ENCODE measurements around the gene KRT85.

The KRT85 gene

DNA sequence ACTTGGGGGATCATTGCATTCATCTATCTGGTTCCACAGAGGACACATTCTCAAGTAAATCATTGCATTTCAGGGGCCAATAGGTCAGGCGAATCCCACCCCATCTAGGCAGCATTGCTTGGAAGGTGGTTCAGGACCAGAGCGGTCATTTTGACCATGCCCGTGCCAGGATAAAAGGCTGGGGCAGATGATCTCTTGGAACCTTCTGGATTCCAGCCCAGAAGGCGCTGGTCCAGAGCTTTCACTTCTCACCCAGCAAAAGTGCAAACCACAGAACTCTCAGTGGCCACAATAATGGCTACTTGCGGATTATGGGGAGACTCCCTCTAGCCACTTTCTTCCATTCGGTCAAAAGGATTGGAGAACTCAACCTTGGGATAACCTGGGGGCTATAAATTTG lies 595 bp upstream of the KRT85 start:
- DNase-seq (ENCODE audit: low read depth, low spot score), result no peak

DNA sequence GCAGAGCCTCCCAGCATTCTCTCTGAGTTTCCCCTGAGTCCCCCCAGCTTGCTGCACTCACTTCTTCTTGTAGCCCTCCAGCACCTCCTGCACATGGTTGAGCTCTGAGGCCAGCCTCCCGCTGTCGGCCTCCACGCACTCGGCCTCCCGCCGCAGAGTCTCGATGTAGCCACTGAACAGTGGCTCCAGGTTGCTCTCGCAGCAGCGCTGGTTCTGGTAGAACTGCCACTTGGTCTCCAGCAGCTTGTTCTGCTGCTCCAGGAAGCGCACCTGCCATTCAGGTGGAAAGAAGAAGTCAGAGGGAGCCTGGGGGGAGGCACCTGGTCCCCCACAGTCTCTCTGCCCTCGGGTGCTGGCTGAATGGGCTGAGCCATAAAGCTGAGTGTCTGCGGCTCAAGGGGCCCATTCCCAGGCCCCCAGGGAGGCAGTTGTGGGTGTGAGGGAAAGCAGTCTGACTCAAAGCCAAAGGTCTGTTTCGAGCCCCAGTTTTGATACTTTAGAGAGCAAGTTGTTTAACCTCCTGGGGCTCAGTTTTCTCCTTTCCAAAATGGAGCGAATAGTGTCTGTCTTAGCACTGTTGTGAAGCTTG lies 2.3 kb downstream of the KRT85 start:
- no peak for DNase-seq (ENCODE audit: low read depth, low spot score)

DNA sequence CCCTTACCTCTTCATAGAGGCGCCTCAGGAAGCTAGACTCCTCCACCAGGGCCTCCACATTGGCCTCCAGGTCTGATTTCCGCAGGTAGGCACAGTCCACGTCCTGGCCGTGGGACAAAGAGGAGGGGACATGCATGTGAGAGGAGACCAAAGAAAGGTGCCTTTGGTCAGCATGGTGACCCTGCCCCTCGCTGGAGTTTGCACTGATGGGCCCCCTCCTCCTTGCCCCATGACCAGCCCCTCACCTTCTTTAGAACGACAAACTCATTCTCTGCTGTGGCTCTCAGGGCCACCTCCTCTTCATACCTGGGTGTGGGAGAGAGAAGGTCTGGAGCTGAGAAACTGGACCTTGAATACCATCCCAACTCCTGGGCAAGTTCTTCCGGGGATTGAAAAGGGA lies 3.2 kb downstream of the KRT85 start:
- no peak for DNase-seq (ENCODE audit: low read depth, low spot score)

DNA sequence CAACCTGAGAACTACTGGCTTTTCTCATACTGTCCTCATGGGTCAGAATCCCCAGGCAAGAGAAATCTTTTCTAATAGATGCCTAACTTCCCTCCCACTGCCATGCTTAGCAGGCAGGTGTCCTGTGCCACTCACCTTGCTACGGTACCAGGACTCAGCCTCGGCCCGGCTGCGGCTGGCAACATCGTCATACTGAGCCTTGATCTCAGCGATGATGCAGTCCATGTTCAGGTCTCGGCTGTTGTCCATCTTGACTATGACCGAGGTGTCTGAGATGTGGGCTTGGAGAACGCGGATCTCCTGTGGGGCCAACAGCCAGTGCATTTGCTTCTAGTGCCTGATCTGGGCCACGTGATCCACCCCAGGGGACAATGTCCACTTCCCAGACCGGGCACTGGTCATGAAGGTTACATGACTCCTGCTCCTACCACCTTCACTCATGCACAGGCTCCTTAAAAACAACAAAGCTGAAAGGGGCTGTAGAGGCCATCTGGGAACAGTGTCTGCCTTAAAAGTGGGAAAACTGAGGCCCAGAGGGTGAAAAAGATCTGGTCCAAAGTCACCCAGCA lies 4.1 kb downstream of the KRT85 start:
- no peak for DNase-seq (ENCODE audit: low read depth, low spot score)

DNA sequence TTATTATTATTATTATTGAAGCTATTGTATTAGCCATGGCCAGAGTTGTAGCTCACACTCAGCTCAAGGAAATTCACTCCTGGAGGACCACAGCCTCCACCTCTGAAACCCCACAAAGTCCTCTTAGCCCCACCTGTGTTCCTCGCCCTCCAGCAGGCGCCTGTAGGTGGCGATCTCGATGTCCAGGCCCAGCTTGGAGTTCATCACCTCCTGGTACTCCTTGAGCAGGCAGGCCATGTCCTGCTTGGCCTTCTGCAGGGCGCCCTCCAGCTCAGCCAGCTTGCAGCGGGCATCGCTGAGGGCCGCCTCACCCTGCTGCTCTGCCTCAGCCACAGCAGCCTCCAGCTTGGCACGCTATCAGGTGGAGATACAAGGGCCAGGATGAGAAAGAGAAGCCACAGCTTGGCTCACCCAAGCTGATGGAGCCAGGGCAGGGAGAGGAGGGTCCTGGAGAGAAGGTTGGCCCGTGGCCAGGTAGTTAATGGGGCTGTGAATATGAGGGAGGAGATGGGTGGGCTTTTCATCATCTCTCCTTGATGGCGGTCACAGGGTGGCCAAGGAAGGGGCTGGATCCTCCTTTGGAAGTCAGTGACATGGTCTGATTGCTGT lies 5.1 kb downstream of the KRT85 start:
- peak; percentile 15 for DNase-seq (ENCODE audit: low read depth, low spot score)

DNA sequence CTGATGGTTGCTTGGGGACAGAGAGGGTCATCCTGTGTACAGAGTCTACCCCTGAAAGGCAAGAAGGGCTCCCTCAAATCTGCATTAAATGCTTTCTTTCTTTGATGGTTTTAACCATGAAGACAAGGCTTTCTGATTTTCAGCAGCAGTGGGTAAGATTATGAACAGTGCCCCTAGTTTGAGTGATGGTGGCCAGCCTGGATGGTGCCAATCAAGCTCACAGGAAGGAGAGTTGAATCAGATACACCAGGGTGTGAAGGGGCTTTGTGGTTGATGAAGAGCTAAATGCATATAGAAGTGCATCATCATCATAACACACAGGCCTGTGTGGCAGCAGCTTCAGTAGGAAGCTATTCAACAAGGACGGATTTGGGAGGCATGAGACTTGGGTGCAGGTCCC lies 5.7 kb downstream of the KRT85 start:
- no peak for DNase-seq (ENCODE audit: low read depth, low spot score)

DNA sequence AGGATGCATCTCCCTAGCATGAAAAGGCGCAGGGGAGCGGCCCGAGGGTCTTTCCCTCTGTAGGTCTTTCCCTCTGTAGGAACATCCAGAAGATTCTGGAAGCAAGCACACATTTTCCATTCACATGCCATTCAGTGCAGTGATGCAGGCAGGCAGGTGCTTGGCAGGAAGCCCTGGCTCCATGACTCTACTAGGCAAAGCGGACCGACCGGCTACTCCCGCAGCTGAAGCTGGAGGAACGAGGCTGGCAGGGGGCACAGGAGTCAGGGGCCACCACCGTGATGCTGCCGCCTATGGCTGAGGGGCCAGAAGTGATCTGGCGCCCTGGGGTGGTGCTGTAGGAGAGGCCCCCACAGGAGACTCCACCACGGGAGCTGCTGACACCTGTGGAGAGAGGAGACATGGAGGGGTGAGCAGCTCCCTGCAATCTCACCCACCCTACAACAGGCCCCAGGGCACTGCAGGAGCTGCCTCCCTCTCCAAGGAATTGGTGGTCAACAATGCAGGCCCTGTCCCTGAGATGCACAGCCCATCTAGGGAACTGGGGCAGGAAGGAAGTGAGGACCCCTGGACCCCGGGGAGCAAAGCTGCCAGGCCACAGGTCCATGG lies 6.5 kb downstream of the KRT85 start:
- no peak for DNase-seq (ENCODE audit: low read depth, low spot score)

DNA sequence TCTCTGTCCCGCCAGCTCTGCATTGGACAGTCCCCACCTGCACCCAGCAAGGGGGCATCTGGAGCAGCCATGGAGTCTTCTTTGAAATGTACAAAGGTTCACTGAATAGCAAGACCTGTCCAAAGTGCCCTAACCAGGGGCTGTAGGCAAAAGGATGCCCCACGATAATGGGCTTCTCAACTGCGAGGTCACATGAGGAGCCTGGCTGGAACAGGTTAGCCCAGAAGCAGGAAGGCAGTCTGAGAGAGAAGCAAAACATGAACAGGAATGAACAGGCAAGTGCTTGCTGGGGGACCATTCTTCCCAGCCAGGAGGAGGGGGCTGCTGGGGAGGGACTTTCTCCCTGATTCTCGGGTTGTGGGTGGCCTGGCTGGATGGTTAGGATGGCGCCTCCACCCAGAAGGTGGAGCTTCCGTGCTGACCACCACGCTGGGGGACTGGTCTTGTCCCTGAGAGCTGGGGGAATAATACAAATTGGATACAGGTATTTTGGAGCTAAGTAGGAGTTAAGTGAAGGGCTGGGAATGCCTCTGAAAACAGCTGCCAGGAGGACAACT lies 7.1 kb downstream of the KRT85 start:
- no peak for DNase-seq (ENCODE audit: low read depth, low spot score)

DNA sequence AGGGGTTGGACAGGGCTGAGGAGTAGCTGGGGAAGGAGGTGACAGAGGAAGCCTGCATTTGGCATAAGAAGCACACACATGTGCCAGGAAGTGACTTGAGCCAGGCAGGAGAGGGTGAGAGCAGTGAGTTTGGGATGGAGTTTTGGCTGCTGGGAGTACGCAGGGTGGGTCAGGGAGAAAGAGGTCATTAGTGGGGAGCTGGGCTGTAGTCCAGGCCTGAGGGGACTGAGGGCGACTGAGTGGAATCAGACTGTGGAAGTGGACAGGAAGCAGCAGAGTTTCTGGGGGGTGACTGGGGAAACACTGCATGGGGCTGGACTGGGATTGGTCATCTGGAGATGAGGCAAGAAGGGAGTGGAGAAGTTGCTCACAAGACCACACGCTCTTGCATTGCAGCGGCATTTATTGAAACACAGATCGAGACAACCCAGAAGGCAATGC lies 7.6 kb downstream of the KRT85 start:
- DNase-seq (ENCODE audit: low read depth, low spot score), result no peak

DNA sequence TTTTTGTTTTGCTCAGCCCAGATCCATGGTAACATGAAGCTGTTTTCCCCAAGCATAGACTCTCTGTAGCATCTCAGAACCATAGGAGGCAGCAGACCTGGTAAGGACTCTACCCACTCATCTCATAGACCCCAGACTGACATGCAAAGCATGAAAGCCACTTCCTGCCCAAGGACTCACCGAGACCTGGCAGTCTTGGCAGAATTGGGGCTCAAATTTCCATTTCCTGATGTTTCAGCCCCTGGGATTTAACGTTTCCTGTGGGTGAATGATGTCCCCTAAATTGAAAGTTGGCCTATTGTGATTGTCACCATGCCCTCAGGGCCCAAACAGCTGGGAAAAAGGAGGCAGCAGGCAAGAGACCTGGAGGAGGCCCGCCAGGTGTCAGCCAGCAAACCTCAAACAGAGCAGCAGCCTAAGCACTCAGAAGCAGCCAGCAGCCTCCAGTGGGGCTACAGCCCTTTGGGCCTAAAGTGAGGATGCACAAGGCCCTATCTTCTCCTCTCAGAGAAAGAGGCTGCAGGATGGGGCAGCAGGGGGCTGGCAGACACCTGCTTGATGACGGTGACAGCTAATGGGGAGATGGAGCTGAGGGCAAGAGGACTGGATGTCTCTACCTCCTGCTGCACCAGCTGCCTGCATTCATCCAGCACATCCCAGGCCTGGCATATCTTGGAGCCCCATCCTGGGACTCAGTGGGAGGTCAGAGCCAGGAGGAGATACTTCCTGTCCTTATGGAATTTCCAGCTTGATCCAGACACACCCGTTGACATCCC lies 8.5 kb downstream of the KRT85 start:
- DNase-seq (ENCODE audit: low read depth, low spot score), result no peak

DNA sequence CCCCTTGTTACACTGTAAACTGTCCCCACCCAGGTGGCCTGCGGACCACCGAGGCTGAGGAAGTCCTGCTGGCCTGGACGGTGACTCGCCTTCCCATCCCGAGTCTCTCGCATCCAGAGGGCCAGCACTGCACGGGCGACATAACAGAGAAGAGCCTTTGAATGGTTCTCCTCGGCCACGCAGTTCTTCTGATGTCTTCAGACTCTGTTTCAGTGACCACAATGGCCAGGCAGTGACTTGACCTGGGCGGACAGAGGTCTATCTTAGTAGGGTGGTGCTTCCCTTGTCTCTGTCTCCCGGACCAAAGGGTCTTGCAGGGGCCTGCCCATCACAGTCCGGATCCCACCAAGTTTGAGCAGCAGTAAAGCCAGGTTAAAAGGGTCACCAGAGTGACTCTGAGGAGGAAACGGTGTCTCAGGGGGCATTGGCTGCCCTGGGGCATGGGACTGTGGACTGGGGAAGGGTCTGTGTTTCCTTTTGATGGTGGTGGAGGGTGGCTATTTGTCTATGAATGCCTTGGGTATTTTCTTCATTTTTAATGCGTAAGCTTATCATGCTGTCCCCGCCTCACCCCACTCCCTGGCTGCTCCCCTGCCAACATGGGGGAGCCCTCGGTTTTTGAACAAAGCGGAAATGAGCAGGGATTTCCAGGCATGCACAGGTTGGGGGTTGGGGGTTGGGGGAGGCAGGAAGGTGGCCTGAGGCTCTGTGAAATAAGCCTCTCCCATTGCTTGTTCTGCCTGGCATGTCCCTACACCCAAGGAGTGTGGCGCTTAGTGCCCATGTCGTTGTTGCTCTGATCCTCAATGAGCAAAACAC lies 10.3 kb downstream of the KRT85 start:
- DNase-seq (ENCODE audit: low read depth, low spot score), result no peak

DNA sequence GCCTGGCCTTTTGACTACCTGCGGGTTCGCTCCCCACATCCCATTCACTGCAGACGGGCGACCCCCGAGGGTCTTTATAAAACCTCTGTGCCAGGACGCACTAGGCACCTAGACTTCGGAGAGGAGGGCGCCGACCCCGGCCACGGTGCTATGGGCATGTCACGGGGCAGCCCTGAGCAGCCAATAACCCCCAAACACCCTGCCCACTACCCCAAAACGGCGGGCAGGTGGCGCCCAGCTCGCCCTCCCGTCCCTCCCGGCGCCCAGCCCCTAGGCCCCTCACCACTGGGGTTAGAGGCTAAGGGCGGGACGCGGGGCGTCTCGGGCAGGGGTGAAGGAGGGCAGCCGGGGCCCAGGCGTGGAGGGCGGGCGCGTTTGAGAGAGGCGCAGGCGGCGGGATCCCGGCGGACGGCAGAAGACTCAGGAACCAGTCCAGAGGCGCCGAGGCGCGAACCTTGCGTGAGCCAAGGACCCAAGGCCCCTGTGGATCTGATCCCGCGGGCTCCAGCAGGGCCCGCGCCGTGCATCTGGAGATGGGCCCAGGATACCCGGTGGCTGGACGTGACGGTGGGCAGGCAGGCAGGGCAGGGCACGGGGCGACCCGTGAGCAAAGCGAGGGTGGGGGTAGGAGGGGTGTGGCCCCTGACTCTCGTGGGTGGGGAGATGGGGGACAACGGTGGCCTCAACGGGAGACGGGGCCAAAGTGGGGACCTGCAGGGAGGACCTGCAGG lies 11.1 kb downstream of the KRT85 start:
- DNase-seq (ENCODE audit: low read depth, low spot score), result no peak

DNA sequence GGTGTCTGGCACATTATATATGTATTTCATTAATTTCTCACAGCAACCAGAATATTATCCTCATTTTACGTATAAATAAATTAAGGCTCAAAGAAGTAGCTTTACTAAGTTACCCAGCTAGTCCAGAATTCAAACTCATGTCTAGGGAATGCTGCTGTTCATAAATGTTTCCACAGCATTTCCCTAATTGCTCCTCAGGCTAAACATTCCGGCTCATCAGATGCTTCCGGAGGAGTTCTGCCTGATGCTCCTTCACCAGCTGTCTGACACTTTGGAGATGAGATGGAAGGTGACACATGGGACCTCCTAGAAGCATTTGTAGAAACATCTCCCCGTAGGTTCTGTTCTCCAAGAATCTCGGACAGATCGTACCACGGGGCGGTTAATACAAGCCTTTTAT lies 12.1 kb downstream of the KRT85 start:
- no peak for DNase-seq (ENCODE audit: low read depth, low spot score)

DNA sequence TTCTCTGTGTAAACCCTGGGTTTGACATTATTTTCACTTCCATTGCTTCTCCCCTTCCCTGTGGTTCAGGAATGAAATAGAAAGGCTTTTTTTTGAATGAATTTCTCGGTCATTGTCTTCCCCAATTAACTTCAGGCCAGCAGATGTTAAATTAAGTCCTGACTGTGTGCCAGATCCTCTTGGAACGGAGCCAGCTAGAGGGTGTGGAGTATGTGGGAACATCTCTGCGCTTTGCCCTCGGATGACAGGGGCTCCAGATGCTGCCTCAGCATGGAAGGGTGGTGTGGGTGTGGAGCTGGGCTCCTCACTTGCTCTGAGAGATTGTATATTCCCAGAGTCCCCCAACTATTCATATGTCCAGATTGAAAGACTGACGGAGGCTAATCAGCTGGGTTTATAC lies 13.1 kb downstream of the KRT85 start:
- DNase-seq (ENCODE audit: low read depth, low spot score), result no peak

DNA sequence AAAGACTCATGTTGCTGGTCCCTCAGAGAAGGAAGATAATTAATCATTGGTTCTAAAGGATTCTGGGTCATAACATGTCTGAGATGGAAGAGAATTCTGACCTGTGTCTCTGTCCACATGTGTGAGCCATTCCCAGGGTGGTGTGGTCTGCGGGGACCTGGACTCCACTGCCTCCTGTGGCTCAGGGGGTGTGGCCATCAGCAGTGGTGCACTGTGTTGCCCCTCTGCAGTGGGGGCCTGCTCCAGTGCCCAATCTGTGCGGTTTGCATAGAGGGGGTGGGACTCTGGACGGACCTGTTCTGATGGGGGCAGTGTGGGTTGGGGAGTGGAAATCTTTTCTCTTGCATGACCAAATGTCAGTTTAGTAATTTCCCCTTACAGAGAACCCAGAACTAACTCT lies 13.5 kb downstream of the KRT85 start:
- DNase-seq (ENCODE audit: low read depth, low spot score), result no peak

DNA sequence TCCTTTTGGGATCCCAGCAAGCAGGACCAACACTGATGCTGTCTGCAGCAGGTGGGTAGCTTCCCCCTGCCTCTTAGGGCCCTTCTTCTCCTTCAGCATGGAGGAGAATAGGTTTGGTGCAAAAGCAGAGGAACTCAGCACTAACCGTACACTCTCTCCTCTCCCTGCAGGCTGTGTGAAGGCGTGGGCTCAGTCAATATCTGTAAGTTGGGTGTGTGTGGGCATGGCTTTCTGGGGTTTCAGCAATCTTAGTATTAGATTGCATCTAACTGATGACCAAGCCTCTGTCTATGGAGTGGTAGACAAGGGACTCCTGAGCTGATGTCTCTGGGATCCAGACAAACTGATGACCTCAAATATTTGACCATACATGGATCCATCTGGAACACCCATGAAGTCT lies 14.3 kb downstream of the KRT85 start:
- DNase-seq (ENCODE audit: low read depth, low spot score), result no peak

DNA sequence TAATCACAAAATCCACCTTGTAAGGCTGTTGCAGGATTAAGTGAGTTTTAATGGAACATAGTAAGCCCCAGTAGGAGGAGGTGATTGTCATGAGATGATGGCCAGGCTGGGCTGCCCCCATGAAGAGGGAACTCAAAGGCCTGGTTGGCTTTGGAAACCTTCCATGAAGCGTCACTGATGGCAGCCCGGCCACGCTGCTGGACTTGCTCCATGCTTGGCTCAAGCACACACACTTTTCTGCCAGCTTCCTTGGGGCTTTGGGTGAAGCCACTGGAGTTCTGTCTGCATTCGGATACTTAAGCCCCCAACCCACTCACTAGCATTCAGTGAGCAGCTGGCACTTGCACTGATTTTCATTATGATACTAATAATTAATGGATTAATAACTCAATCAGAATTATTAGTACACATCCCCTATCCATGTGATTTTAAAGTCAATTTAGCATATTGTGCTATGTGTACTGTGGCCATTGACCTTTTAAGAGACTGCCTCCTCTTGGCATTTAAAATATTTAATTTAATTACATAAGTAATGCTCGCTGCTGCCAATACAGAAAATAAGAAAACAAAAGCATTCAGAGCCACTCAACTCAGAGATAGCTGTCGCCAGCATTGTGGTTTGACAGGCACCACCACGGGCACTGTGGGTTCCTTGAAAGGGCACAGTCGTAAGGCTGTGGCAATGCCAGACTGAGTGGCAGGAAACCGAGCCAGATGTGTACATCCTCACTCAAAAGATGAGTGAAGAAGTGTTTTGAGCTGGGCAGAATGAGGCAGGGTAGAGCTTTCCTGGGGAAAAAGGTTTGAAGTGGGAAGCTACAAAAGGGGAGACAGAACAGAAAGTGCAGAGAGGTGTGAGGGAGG lies 15.9 kb downstream of the KRT85 start:
- DNase-seq (ENCODE audit: low read depth, low spot score), result no peak

DNA sequence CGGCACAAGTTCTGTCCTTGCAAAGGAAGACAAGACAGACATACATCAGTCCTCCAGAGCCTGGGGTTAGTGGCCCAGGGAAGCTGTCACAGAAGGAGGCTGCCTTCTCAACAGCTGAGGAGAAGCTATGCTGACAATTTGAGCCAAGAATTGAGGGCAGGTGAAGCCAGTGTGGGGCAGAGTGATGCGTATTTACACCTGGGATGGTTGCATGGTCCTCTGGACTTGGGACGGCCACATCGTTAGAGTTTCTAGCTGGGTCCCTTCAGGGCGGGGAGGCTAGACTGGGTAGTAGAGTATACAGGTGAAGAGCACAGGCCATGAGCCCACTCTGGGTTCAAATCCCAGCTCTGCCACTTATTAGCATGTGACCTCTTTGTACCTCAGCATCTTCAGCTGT lies 16.5 kb downstream of the KRT85 start:
- no peak for DNase-seq (ENCODE audit: low read depth, low spot score)

DNA sequence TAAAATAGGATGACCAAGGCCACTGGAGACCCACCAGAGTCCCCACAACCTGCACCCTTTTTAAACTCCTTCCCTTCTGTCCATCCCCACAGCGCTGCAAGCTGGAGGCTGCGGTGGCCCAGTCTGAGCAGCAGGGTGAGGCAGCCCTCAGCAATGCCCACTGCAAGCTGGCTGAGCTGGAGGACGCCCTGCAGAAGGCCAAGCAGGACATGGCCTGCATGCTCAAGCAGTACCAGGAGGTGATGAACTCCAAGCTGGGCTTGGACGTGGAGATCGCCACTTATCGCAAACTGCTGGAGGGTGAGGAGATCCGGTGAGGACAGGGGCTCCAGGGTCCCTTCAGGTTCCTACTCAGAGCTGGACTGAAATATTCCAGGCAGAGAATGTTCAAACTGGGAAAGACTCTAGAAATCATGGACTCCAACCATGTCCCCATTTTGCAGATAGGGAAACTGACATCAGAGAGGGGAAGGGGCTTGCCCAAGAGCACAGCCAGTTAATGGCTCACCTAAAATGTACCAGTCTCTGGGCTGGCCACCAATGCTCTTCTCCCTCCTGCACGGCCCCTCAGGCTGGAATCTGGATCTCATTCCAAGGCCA lies 17.2 kb downstream of the KRT85 start:
- DNase-seq (ENCODE audit: low read depth, low spot score), result no peak
